MM.1S (cell line): Measurements from ENCODE around the gene LANCL2.

Source experiments
- CTCF ChIP-seq: fragments of 300-600 bp; sonication (generic); IDR thresholded peaks from 2 replicates; pipeline ENCODE4 v1.5.1; 2016; ENCODE audit warnings: antibody characterized with exemption, low read length, mixed read lengths
- EZH2 ChIP-seq: fragments of 300-600 bp; sonication (generic); optimal IDR thresholded peaks from 2 replicates; pipeline ENCODE3; 2017; ENCODE audit warnings: low read depth, mild to moderate bottlenecking, antibody characterized with exemption, low read length, mixed read lengths

- TF ChIP-seq CTCF (no peak), EZH2 (no peak)
Measured at GRCh38 chr7:55427800-55428199, 62.7 kb downstream of the LANCL2 start.
